ENCODE results near the gene FCHO1.

GRCh38 chr19:17762505-17763229, 11.4 kb downstream of the FCHO1 start:
- TF ChIP-seq CTCF (conservative IDR thresholded peaks at IDR 0.05; ENCODE audit: low read length) (no peak), EZH2phosphoT487 (IDR thresholded peaks at IDR 0.05; ENCODE audit: borderline replicate concordance, low read depth, low read length) (no peak)

Measured in OCI-LY7 (cell line).